T-helper 17 cell (primary cell): ENCODE data around the gene AKT3. TPM values are rescaled to one million over a fixed set of nuclear protein-coding genes. Genes with fewer than 3 reads are reported as not detected.
"Not testable (repeated sequence)": the region's sequence is repeated elsewhere in the genome, so short reads cannot be mapped to it uniquely, and the experiment has no call there.

ENCODE experiments used
- ATAC-seq: fragments of 150-1000 bp; cut with Tn5 transposase; 2 replicates; pipeline ENCODE4 v1.10.0; 2021; ENCODE audit warnings: mild to moderate bottlenecking, moderate library complexity
- DNase-seq, 3 donors: peaks; one replicate each; pipeline versions ENCODE4 v3.0.0 to v3.0.0-alpha.2; 2020 to 2021
- H3K9me3 ChIP-seq: one replicate; pipeline ENCODE4 v1.7.0; 2013; ENCODE audit warnings: low read length, mild to moderate bottlenecking; ENCODE audit not compliant: control insufficient read depth, poor library complexity, severe bottlenecking
- H3K27ac Mint-ChIP-seq: one replicate; pipeline ENCODE4 v1.8.0; 2022; ENCODE audit warnings: mild to moderate bottlenecking, moderate library complexity, mixed read lengths
- H3K27me3 Mint-ChIP-seq: one replicate; pipeline ENCODE4 v1.8.0; 2022; ENCODE audit warnings: mixed read lengths
- H3K36me3 Mint-ChIP-seq: one replicate; pipeline ENCODE4 v1.8.0; 2022; ENCODE audit warnings: low read depth, mixed read lengths
- H3K4me1 Mint-ChIP-seq: one replicate; pipeline ENCODE4 v1.8.0; 2022; ENCODE audit warnings: mild to moderate bottlenecking, mixed read lengths
- H3K4me3 Mint-ChIP-seq: one replicate; pipeline ENCODE4 v1.8.0; 2022; ENCODE audit warnings: mild to moderate bottlenecking, moderate library complexity, mixed read lengths
- total RNA-seq, 4 donors: library from RNA in 2 of 4; stranded (reverse) in 2 of 4; gene quantifications; one replicate each; pipeline ENCODE4 v1.2.3 and lab custom pipeline; 2022 to 2026

The AKT3 gene
- total RNA-seq, 2 donors from 2014 or later = 96.0 to 103 TPM

DNA sequence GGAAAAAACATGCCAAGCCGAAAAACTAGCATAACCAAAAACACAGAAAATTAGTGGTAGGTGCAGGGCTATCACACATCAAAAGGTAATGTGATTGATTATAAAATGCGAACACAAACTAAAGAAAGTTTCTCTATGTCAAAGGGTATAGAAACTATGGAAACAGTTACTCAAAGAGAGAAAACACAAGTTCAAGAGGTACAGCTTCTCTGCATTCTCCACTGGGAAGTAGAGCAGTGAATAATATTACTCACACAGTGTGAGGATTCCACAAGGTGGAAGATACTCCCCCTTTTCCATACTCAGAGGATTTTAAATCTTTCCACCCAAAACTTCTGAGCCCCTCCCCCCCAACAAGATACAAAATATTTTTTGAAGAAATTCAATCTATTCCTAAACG, 18.6 kb downstream of the AKT3 start:
- no peak for DNase-seq
- Mint-ChIP-seq H3K4me1 (peaks cover 33% of the 10 kb centered on the region), H3K4me3 (no peak overlapping the region), H3K36me3 (peaks cover 5% of the 10 kb centered on the region), H3K27ac (peak overlapping the region; percentile 53), H3K27me3 (no peaks in the 10 kb centered on the region)
- H3K9me3 ChIP-seq = no peaks in the 10 kb centered on the region
- no peak for ATAC-seq

DNA sequence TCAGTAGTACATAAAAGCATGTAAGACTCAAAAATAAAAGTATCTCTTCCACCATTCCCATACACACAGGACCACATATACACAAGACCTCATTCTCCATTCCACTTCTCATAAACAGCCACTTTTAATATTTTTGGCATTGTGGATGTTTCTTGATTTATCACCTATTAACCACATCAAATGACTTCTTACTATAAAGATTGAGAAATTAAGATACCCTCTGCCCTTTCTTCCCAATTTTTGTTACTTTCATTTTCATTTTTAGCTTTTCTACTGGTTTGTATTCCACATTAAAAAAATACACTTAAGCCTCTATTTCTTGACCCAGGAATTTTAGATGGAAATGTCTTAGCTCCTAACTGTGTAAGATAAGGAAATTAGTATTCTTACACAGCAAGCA, 22.8 kb downstream of the AKT3 start:
- ATAC-seq = no peak
- Mint-ChIP-seq H3K27me3 (no peaks in the 10 kb centered on the region), H3K27ac (peak overlapping the region; percentile 82), H3K36me3 (peaks cover 3% of the 10 kb centered on the region), H3K4me1 (peaks cover 32% of the 10 kb centered on the region), H3K4me3 (peak overlapping the region; percentile 64)
- DNase-seq = no peak
- no peaks in the 10 kb centered on the region for H3K9me3 ChIP-seq

DNA sequence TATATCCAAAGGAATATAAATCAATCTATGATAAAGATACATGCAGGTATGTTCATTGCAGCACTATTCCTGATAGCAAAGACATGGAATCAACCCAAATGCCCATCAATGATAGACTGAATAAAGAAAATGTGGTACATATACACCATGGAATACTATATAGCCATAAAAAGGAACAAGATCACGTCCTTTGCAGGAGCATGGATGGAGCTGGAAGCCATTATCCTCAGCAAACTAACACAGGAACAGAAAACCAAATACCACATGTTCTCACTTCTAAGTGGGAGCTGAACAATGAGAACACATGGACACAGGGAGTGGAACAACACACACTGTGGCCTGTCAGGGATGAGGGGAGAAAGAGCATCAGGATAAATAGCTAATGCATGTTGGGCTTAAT, 25.1 kb downstream of the AKT3 start:
- not testable (repeated sequence) for H3K27me3 Mint-ChIP-seq, H3K36me3 Mint-ChIP-seq, ATAC-seq, H3K4me3 Mint-ChIP-seq, H3K27ac Mint-ChIP-seq, H3K9me3 ChIP-seq, DNase-seq
- peaks cover 22% of the 10 kb centered on the region for H3K4me1 Mint-ChIP-seq

GRCh38 chr1:243821177-243821680, 28.8 kb downstream of the AKT3 start:
- H3K36me3 Mint-ChIP-seq = peaks cover 5% of the 10 kb centered on the region
- ATAC-seq (no peak), DNase-seq (no peak)
- H3K27ac Mint-ChIP-seq = no peak overlapping the region
- H3K27me3 Mint-ChIP-seq = no peaks in the 10 kb centered on the region
- no peak overlapping the region for H3K4me3 Mint-ChIP-seq
- peaks cover 6% of the 10 kb centered on the region for H3K4me1 Mint-ChIP-seq
- H3K9me3 ChIP-seq = no peaks in the 10 kb centered on the region

GRCh38 chr1:243819438-243819839, 30.6 kb downstream of the AKT3 start:
- Mint-ChIP-seq H3K27me3 (no peaks in the 10 kb centered on the region), H3K4me3 (no peak overlapping the region), H3K36me3 (peaks cover 5% of the 10 kb centered on the region), H3K27ac (no peak overlapping the region), H3K4me1 (peaks cover 5% of the 10 kb centered on the region)
- no peak for DNase-seq
- H3K9me3 ChIP-seq = peaks cover 3% of the 10 kb centered on the region
- no peak for ATAC-seq

DNA sequence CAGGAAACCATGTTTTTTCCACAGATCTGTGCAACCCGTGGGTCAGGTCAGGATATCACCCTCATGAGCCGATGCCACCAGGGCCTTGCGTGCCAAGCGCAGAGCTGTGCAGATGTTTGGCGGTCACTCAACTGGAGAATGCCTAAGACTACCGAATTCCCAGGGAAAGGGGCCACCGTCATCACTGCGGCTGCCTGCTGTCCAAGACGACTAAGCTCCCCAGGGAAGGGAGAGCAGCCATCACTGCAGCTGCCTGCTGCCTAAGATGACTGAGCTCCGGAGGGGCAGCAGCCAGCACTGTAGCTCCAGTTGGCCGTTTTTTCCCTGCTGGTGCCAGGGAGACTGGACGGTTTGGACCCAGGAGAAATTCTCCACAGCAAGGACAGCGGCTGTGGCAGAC, 31.1 kb downstream of the AKT3 start:
- peaks cover 5% of the 10 kb centered on the region for H3K36me3 Mint-ChIP-seq
- H3K27me3 Mint-ChIP-seq = no peaks in the 10 kb centered on the region
- peaks cover 3% of the 10 kb centered on the region for H3K9me3 ChIP-seq
- peaks cover 3% of the 10 kb centered on the region for H3K4me1 Mint-ChIP-seq
- DNase-seq (no peak), ATAC-seq (no peak)
- H3K4me3 Mint-ChIP-seq = no peak overlapping the region
- no peak overlapping the region for H3K27ac Mint-ChIP-seq

GRCh38 chr1:243814718-243815117, 35.3 kb downstream of the AKT3 start:
- peaks cover 4% of the 10 kb centered on the region for H3K36me3 Mint-ChIP-seq
- H3K9me3 ChIP-seq = peaks cover 3% of the 10 kb centered on the region
- DNase-seq (no peak), ATAC-seq (no peak)
- peaks cover 11% of the 10 kb centered on the region for H3K4me1 Mint-ChIP-seq
- H3K27me3 Mint-ChIP-seq = no peaks in the 10 kb centered on the region
- no peak overlapping the region for H3K27ac Mint-ChIP-seq
- H3K4me3 Mint-ChIP-seq = no peak overlapping the region

- Mint-ChIP-seq H3K4me1 (peaks cover 60% of the 10 kb centered on the region), H3K27ac (peak overlapping the region; percentile 78), H3K36me3 (peaks cover 10% of the 10 kb centered on the region), H3K4me3 (peak overlapping the region; percentile 28)
- ATAC-seq, H3K9me3 ChIP-seq, H3K27me3 Mint-ChIP-seq, DNase-seq: not testable (repeated sequence)
Measured at GRCh38 chr1:243807346-243807745, 42.7 kb downstream of the AKT3 start.

- Mint-ChIP-seq H3K27me3 (no peaks in the 10 kb centered on the region), H3K36me3 (peaks cover 10% of the 10 kb centered on the region), H3K27ac (peak overlapping the region; percentile 8), H3K4me1 (peaks cover 60% of the 10 kb centered on the region), H3K4me3 (no peak overlapping the region)
- ATAC-seq (no peak), DNase-seq (no peak)
- no peaks in the 10 kb centered on the region for H3K9me3 ChIP-seq
Measured at GRCh38 chr1:243806310-243806709, 43.7 kb downstream of the AKT3 start.

- Mint-ChIP-seq H3K4me3 (no peak overlapping the region), H3K27ac (peak overlapping the region; percentile 92), H3K4me1 (peaks cover 44% of the 10 kb centered on the region), H3K36me3 (peaks cover 9% of the 10 kb centered on the region), H3K27me3 (no peaks in the 10 kb centered on the region)
- no peak for DNase-seq
- H3K9me3 ChIP-seq = no peaks in the 10 kb centered on the region
- no peak for ATAC-seq
Measured at GRCh38 chr1:243802736-243803135, 47.3 kb downstream of the AKT3 start.

DNA sequence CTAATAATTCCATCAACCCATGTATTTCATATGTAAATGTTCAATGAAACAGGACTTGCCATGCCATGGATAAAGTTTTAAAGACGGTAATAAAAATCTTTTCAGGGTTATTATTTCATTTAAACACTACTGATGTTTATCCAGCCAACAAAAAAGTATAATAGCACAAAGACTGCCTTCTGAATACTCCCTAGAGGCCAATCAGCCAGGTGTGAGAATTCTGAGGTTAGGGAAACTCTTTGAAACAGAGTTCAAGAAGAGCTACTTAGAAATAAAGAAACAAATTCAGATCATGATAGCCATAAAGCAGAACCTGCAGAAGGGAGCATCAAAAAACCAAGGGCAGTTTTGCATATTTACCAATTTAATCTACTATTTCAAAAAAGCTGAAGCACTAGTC, 48.7 kb downstream of the AKT3 start:
- DNase-seq (no peak), ATAC-seq (no peak)
- no peaks in the 10 kb centered on the region for H3K27me3 Mint-ChIP-seq
- H3K4me3 Mint-ChIP-seq = no peak overlapping the region
- no peaks in the 10 kb centered on the region for H3K9me3 ChIP-seq
- peaks cover 39% of the 10 kb centered on the region for H3K4me1 Mint-ChIP-seq
- no peak overlapping the region for H3K27ac Mint-ChIP-seq
- peaks cover 12% of the 10 kb centered on the region for H3K36me3 Mint-ChIP-seq

- ATAC-seq (no peak), DNase-seq (no peak)
- no peaks in the 10 kb centered on the region for H3K9me3 ChIP-seq
- peak overlapping the region; percentile 64 for H3K27ac Mint-ChIP-seq
- no peak overlapping the region for H3K4me3 Mint-ChIP-seq
- H3K36me3 Mint-ChIP-seq = peaks cover 9% of the 10 kb centered on the region
- H3K4me1 Mint-ChIP-seq = peaks cover 31% of the 10 kb centered on the region
- H3K27me3 Mint-ChIP-seq = no peaks in the 10 kb centered on the region
Measured at GRCh38 chr1:243799908-243800307, 50.1 kb downstream of the AKT3 start.

DNA sequence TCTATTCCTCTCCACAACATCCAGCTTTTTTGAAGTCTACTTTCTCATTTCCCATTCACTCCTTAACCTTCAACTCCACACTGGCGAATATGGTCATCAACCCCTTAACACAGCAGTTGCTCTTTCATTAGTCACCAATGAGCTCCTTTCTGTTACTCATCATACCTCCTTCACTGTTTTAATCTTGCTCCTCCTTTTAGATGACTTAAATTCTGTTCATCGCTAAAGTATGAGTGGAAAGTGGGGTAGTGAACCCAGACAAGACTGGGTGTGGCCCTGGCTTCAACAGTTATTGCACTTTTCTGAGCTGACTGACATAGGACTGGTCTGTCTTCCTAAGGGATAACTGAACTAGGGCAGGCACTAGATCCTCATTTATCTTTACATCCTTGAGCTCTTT, 51.3 kb downstream of the AKT3 start:
- Mint-ChIP-seq H3K4me3 (no peak overlapping the region), H3K27me3 (no peaks in the 10 kb centered on the region), H3K27ac (no peak overlapping the region), H3K4me1 (peaks cover 33% of the 10 kb centered on the region), H3K36me3 (peaks cover 9% of the 10 kb centered on the region)
- no peak for ATAC-seq
- no peak for DNase-seq
- no peaks in the 10 kb centered on the region for H3K9me3 ChIP-seq

- no peak overlapping the region for H3K27ac Mint-ChIP-seq
- H3K27me3 Mint-ChIP-seq = no peaks in the 10 kb centered on the region
- no peak overlapping the region for H3K4me3 Mint-ChIP-seq
- peaks cover 7% of the 10 kb centered on the region for H3K36me3 Mint-ChIP-seq
- H3K9me3 ChIP-seq = no peaks in the 10 kb centered on the region
- peaks cover 40% of the 10 kb centered on the region for H3K4me1 Mint-ChIP-seq
- no peak for DNase-seq
- ATAC-seq = no peak
Measured at GRCh38 chr1:243796016-243796415, 54.0 kb downstream of the AKT3 start.
